Islet of Langerhans (tissue), 1 donor: ENCODE data around the gene TFF2.

ENCODE experiments used
- FAIRE-seq: peaks from one replicate; lab custom pipeline; 2011; peaks lifted over from hg19 to GRCh38; lab: Jason Lieb, UNC

Gene TFF2, protein sequence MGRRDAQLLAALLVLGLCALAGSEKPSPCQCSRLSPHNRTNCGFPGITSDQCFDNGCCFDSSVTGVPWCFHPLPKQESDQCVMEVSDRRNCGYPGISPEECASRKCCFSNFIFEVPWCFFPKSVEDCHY

GRCh38 chr21:42350927-42351426 lies at the start of gene TFF2:
Gene TFF2 (minus strand): TSS chr21:42350994. CDS start chr21:42350957, 37 bp downstream.
- FAIRE-seq = no peak

DNA sequence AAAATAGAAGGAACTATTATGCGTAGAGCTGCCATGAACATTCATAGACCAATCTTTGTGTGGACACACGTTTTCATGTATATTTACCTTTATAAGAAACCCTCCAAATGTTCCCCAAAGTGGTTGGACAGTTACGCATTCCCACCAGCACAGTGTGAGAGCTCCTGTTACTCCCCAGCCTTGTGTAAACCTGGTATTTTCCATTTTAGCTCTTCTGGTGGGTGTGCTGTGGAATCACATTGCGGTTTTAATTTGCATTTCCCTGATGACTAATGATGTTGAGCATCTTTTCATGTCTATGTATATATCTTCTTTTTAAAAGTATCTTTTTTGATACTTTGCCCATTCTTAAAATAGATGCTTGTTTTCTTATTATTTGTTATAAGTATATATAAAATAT lies 49.7 kb upstream of the TFF2 start:
- FAIRE-seq = no peak

DNA sequence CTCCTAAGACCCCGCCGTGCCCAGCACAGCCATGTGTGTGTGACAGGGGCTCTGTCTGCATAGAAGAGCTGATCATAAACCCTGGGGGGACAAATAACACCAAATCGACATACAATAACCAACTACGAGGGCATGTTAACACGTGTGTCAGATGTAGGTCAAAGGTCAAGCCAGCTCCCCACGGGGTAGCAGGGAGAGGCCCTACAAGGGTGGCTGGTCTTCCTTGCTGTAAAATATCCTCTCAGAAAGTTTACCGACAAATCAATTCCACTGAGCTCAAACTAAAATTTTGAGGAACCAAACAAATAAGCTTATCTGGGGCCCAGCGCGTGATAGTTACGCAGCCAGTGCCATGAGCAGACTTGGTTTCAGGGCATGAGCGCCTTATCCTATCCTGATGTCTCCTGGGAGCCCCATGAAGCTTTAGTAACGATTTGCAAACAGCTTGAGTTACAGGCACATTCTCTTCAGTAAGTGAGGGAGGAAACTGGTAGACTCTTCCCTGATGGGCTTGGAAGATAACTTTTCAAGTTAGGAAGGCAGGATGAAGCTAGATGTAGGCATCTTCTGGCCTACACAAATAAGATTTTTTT lies 47.7 kb upstream of the TFF2 start:
- FAIRE-seq = no peak

GRCh38 chr21:42397746-42398394 lies 47.1 kb upstream of the TFF2 start:
- FAIRE-seq = no peak

DNA sequence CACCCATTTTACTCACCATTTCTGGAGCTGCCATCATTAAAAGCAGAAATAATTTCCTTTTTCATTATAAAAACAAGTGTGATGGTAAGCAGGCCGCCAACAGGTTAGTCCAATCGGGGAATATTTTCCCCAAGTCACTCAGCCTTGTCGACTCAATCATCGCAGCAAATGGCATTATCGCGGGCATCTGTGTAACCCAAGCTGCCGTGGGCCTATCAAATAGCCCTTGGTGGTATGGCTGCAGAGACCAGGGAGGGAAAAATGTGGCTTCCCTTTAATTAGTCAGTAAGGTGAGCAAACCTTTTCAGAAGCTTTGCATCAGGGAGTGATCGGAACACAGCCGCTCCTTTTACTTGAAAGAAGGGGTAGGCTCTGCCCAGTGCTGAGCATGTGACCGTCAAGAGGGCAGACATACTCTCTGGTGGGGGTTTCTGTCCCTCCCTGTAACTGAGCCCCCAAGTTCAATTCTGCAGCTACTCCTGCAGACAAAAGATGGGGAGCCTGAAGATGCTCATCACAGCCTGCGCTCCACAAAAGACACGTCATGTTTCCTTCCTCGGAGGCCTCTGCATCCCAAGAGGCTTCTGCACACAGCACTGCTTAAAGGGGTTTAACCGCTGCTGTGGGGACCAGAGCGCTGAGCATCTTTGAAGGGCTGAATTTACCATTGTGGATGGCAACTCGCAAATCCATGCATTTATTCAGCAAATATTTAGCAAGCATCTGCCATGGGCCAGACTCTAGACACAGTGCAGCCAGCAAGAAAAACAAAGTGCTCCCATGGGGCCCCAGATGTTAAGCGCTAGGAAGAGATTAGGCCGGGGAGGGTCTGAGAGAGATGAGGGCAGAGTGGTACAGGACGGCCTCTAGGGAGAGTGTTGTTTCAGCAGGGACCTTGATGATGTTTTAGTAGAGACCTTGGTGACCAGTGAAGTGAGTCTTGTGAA lies 46.3 kb upstream of the TFF2 start:
- FAIRE-seq = no peak

DNA sequence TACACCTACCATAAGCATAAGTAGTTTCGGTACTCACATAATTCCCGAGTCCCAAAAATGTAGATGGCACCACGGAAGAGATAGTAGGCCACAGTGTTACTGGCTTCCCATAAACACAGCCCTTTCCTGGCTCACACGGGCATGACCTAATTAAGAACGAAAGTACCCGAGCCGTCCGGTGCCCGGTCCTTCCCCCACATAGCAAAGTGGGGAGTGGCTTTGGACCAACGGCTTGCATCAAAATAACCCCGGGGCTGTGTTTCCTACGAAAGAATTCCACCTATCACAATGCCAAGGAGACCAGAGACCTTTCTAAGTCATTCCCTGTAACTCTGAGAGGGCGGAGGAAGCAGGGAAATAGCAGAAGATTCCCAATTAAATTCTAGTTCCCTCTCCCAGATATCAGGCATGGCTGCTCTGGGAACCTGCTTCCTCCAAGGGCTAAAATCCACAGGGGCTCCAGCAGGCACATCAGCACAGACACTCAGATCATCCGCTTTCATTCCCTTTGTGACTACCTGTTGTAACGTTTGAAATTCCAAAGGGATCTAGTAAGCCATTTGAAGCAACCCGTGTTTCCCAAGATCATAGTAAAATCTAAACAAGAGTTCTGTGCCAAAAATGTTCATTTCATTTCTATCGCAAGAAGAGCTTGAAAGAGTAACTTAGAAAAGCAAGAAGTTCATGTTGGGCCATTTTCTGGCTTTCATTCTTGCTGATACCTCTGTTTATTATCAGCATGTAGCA lies 45.3 kb upstream of the TFF2 start, which contains the start of gene TMPRSS3:
TSS of gene TMPRSS3 (minus strand) at position 148 of the 747 bp plus-strand sequence. CDS start 635 bp downstream, outside the sequence.
- FAIRE-seq = no peak

DNA sequence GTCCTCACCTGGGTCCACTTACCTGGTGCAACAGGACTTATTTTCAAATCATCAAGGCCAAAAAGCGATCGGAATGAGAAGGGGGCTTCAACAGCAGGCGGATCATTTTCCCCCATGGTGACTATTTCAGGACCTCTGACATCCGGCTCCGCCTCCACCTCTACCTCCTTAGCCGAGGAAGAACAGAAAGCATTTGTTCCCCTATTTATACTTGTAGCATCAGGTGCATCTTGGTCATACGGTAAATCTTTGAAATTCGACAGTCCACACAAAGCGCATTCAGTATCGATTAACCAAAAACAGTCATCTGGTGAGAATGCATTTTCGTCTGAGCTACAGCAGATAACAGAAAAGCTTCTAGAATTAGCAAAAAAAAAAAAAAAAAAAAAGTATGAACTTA lies 44.5 kb upstream of the TFF2 start:
- no peak for FAIRE-seq

- FAIRE-seq = no peak
Observed at GRCh38 chr21:42393443-42393950, 42.7 kb upstream of the TFF2 start.

- no peak for FAIRE-seq
Observed at GRCh38 chr21:42392731-42393442, 42.1 kb upstream of the TFF2 start.

DNA sequence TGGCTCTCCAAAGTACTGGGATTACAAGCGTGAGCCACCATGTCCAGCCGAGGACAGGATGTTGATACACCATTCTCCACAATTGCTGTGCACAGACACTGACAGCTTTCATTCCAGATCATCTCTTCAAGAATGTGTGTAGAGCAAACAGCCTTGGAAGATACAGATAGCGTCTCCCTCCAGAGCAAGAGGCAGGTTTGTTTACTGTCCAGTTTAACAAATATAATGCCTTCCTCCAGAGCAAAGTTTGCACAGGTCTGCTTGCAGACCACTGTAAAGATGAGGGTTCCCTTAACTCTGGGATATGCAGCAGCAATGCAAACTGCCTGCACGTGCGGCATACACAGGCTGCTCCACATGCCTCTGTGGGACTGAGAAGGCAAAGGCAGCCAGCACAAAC lies 40.5 kb upstream of the TFF2 start:
- no peak for FAIRE-seq

DNA sequence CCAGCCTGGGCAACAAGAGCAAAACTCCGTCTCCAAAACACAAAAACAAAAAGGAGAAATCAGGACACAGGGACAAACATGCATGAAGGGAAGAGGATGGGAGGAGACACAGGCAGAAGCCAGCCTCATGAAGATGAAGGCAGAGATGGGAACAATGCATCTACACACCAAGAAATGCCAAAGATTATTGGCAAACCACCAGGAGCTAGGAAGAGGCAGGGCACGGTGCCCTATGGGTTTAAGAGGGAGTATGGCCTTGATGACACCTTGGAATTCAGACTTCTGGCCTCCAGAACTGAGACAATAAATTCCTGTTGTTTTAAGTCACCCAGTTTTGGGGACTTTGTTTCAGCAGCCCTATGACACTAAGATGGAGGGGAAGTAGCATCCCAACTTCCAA lies 39.9 kb upstream of the TFF2 start:
- FAIRE-seq = no peak

DNA sequence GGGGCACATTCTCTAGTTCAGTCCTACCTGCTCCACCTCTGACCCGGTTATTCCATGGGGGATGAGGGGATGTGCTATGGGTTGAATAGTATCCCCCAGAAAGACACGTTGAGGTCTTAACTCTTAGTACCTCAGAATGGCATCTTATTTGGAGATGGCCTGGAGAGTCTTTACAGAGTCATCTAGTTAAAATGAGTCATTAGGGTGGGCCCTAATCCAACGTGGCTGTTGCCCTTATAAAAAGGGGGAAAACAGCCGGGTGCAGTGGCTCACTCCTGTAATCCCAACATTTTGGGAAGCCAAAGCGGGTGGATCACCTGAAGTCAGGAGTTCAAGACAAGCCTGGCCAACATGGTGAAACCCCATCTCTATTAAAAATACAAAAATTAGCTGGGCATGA lies 39.4 kb upstream of the TFF2 start:
- no peak for FAIRE-seq

GRCh38 chr21:42389449-42389835 lies 38.6 kb upstream of the TFF2 start:
- FAIRE-seq = no peak

- no peak for FAIRE-seq
Observed at GRCh38 chr21:42388740-42389448, 38.1 kb upstream of the TFF2 start.

DNA sequence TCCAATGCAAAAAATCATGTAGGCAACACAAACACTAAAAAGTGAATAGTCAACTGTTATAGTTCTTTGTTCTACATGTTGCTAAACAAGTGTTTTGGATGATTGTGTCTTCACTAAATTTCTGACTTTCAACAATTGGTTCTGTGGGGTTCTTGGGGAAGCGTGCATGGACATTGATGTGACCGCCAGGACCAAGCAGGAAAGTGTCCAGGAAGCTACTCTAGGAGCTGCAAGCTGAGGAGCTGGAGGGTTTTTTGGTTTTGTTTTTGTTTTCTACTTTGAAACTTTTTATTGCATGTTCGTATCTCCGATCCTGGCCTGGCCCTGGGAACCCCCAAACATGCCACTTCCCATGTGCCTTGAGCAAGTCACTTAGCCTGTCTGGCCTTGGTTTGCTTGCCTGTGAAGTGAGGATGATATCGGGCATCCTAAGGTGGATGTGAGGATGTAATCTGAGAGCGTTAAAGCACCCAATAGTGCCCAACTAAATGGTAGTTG lies 37.1 kb upstream of the TFF2 start:
- no peak for FAIRE-seq

DNA sequence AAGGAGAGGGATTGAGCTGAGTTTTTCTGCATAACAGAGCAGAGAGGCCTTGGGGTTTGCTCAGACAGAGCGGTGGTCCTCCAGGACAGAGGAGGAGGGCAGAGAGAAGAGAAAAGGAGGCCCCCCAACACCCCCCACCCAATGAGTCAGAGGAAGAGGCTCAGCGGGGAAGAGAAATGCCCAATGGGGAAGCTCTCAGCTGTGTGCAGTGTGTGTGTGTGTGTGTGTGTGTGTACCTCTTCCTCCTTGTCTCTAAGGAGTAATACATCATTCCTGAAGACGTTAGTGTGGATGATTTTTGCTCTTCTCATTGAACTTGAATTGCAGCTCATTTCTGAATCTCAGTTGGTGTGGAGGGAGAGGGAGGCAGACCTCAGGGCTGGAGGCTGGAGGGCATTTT lies 36.4 kb upstream of the TFF2 start:
- FAIRE-seq = no peak

GRCh38 chr21:42386034-42386591 lies 35.3 kb upstream of the TFF2 start:
- FAIRE-seq = no peak

DNA sequence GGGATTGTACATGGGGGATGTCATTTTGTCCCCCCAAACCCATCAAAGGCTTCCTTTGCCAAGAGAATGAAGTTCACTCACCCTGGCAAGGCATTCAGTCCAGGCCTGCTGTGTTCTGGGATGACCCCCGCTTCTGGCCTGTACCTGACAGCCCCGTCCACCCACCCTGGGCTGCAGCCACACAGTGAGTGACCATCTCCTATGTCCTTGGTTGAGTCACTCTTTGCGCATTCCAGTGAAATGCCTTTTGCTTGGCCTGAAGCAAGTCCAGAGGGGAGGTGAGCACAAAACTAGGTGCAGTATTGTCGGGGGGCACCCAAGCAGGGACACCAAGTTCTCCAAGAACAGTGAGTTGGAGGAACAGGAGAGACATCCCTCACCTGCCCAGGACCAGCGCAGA lies 34.8 kb upstream of the TFF2 start:
- FAIRE-seq = no peak

DNA sequence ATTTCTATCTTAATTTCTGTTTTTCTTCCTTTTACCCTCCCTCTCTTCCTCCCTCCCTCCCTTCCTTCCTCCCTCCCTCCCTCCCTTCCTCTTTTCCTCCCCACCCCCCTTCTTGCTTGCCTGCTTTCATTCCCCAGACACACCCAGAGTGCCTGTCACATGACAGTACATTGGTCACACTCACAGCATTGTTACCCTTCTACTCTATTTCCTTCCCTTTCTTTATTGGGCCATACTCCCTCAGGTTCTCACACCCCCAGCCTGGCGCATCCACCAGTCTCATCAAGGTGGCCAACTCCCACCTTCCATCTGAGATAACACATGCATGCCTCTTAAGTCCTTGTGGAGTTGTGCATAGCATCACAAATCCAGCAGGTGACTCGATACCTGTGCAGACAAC lies 34.2 kb upstream of the TFF2 start:
- FAIRE-seq = no peak
